Measurements from ENCODE around the gene IL27RA.

Gene IL27RA

DNA sequence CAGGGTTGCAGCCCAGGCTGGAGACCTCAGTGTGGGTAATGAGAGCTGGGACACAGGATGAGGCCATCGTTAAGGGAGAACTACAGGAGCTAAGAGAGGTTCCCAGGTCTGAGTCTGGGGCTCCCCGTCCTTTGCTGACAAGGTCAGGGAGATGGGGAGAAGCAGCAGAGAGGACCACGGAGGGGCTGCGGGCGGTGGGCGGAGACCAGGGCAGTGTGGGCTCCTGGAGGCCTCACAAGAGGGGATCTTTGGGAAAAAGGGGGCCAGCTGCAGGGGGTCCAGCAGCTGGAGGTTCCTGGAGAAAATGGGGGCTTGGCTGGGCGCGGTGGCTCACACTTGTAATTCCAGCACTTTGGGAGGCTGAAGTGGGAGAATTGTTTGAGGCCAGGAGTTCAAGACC is 41.5 kb upstream of the IL27RA start:
- TF ChIP-seq, protein P1, sequence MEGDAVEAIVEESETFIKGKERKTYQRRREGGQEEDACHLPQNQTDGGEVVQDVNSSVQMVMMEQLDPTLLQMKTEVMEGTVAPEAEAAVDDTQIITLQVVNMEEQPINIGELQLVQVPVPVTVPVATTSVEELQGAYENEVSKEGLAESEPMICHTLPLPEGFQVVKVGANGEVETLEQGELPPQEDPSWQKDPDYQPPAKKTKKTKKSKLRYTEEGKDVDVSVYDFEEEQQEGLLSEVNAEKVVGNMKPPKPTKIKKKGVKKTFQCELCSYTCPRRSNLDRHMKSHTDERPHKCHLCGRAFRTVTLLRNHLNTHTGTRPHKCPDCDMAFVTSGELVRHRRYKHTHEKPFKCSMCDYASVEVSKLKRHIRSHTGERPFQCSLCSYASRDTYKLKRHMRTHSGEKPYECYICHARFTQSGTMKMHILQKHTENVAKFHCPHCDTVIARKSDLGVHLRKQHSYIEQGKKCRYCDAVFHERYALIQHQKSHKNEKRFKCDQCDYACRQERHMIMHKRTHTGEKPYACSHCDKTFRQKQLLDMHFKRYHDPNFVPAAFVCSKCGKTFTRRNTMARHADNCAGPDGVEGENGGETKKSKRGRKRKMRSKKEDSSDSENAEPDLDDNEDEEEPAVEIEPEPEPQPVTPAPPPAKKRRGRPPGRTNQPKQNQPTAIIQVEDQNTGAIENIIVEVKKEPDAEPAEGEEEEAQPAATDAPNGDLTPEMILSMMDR (IDR thresholded peaks at IDR 0.05; ENCODE audit: low read depth, low read length), result no peak
- no peaks in the 10 kb centered on the region for H3K9me3 ChIP-seq
- H3K4me1 ChIP-seq, result peaks cover 32% of the 10 kb centered on the region
- no peak for DNase-seq
- peaks cover 6% of the 10 kb centered on the region; the same call in 1 of the 2 replicates for H3K36me3 ChIP-seq
- H3K4me3 ChIP-seq (ENCODE audit: low read depth, low read length), result no peak overlapping the region
- H3K27me3 ChIP-seq, result no peaks in the 10 kb centered on the region

- H3K9me3 ChIP-seq, result no peaks in the 10 kb centered on the region
- no peak overlapping the region for H3K4me3 ChIP-seq (ENCODE audit: low read depth, low read length)
Measured at GRCh38 chr19:13992025-13992424, 39.5 kb upstream of the IL27RA start.

GRCh38 chr19:13993590-13994300 is 37.8 kb upstream of the IL27RA start:
- Histone ChIP-seq H3K27me3 (no peaks in the 10 kb centered on the region), H3K4me1 (peaks cover 9% of the 10 kb centered on the region), H3K4me3 (ENCODE audit: low read depth, low read length) (peak overlapping the region; percentile 46), H3K9me3 (no peaks in the 10 kb centered on the region), H3K36me3 (peaks cover 6% of the 10 kb centered on the region; the same call in 1 of the 2 replicates)
- DNase-seq, result peak; percentile 63
- TF ChIP-seq, protein P1 (IDR thresholded peaks at IDR 0.05; ENCODE audit: low read depth, low read length), result no peak

More at GRCh38 chr19:13992025-13992424, 39.5 kb upstream of the IL27RA start:
- H3K36me3 ChIP-seq, result peaks cover 6% of the 10 kb centered on the region; the same call in 1 of the 2 replicates
- DNase-seq, result no peak
- no peaks in the 10 kb centered on the region for H3K27me3 ChIP-seq
- H3K4me1 ChIP-seq, result peaks cover 16% of the 10 kb centered on the region
- TF ChIP-seq, protein P1 (IDR thresholded peaks at IDR 0.05; ENCODE audit: low read depth, low read length), result no peak

GRCh38 chr19:13995017-13995728 is 36.4 kb upstream of the IL27RA start:
- Histone ChIP-seq H3K36me3 (peaks cover 8% of the 10 kb centered on the region), H3K9me3 (no peaks in the 10 kb centered on the region), H3K4me3 (ENCODE audit: low read depth, low read length) (no peak overlapping the region), H3K27me3 (no peaks in the 10 kb centered on the region), H3K4me1 (peaks cover 9% of the 10 kb centered on the region)
- TF ChIP-seq, protein P1 (IDR thresholded peaks at IDR 0.05; ENCODE audit: low read depth, low read length), result no peak
- no peak for DNase-seq

DNA sequence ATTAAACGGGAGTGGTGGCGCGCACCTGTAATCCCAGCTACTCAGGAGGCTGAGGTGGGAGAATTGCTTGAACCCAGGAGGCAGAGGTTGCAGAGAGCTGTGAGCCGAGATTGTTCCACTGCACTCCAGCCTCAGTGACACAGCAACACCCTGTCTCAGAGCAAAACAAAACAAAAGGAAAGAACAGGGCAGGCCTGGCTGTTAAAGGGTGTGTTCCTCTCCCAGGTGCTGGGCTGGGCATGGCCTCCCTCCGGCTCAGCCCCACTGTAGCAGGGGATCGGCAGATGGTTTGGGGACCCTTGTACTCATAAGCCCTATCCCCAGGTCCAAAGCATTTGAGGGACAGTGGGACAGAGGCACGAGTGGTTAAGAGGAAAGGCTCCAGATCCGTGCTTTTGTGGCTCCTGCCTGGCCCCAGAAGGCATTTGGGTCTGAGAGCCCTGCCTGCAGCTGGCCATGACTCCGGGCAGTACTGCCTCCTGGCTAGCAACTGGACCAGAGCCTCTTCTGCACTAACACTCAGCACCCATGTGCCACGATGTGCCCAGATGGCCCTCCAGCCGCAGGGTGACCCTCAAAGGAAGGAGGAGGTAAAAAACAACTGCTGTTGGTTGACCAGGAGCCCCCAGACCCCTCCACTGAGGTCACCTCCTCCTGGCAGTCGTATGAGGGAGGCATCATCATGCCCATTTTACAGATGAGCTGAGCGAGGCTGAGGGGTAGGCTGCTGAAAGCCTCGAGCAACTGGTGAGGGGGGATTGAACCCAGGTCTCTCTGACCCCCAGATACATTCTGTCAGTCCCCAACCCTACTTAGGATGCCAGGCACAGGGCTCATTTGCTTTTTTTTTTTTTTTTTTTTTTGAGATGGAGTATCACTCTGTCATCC is 35.4 kb upstream of the IL27RA start:
- no peak overlapping the region for H3K4me3 ChIP-seq (ENCODE audit: low read depth, low read length)
- no peak for DNase-seq
- peaks cover 9% of the 10 kb centered on the region for H3K4me1 ChIP-seq
- H3K36me3 ChIP-seq, result peaks cover 8% of the 10 kb centered on the region
- no peaks in the 10 kb centered on the region for H3K27me3 ChIP-seq
- TF ChIP-seq, protein P1 (IDR thresholded peaks at IDR 0.05; ENCODE audit: low read depth, low read length), result no peak
- H3K9me3 ChIP-seq, result no peaks in the 10 kb centered on the region

All from BE2C (cell line).